K562 (cell line): ENCODE results near the gene INCA1. TPM values are rescaled to one million over a fixed set of nuclear protein-coding genes. Genes with fewer than 3 reads are reported as not detected.
A peak's percentile ranks its signal among the peaks of the same experiment; 100 is the strongest.

Source experiments
- BCOR ChIP-seq: fragments of 450-650 bp; IDR thresholded peaks from 2 replicates; pipeline ENCODE4 v1.6.1; 2016
- CBX8 ChIP-seq: fragments of 200-600 bp; sonication (generic); IDR thresholded peaks from 2 replicates; pipeline ENCODE4 v1.6.1; 2012; ENCODE audit warnings: borderline replicate concordance, mixed run types, low read depth, mild to moderate bottlenecking, moderate library complexity, mixed read lengths, low read length, control low read depth, inconsistent platforms; ENCODE audit not compliant: poor library complexity, severe bottlenecking; ENCODE audit errors: extremely low read depth
- CREB1 ChIP-seq, 2 experiments: sonication (generic) in 1 of 2; formaldehyde crosslinking in 1 of 2; IDR thresholded peaks; 2 replicates each; pipeline versions ENCODE4 v1.6.1 to v1.8.0; 2012 to 2022; ENCODE audit warnings: inconsistent platforms in 1 of 2, mild to moderate bottlenecking in 1 of 2, missing genetic modification reagents in 1 of 2, moderate library complexity in 1 of 2
- ETV6 ChIP-seq, 3 experiments: fragments of 150-350 bp in 1 of 3; sonication (generic) in 1 of 3; formaldehyde crosslinking in 1 of 3; IDR thresholded peaks; 2 replicates each; pipeline versions ENCODE4 v1.6.1 to v1.8.0; 2014 to 2022; ENCODE audit warnings: borderline replicate concordance in 2 of 3, low read depth in 2 of 3, antibody characterized with exemption in 1 of 3, low read length in 1 of 3, mild to moderate bottlenecking in 1 of 3, missing genetic modification reagents in 1 of 3
- HDAC3 ChIP-seq: fragments of 450-650 bp; IDR thresholded peaks from 2 replicates; pipeline ENCODE4 v1.6.1; 2018; ENCODE audit warnings: borderline replicate concordance, mild to moderate bottlenecking, moderate library complexity; ENCODE audit not compliant: partially characterized antibody
- HNRNPLL ChIP-seq: fragments of 200-400 bp; formaldehyde crosslinking; IDR thresholded peaks from 2 replicates; pipeline ENCODE4 v1.6.1; 2017; ENCODE audit warnings: low read length, low read depth, mild to moderate bottlenecking; ENCODE audit not compliant: poor library complexity, severe bottlenecking
- L3MBTL2 ChIP-seq: fragments of 450-650 bp; IDR thresholded peaks from 2 replicates; pipeline ENCODE4 v1.6.1; 2016; ENCODE audit warnings: mild to moderate bottlenecking, moderate library complexity
- LARP7 ChIP-seq: fragments of 450-650 bp; IDR thresholded peaks from 2 replicates; pipeline ENCODE4 v1.6.1; 2016
- TAF7 ChIP-seq: fragments of 450-650 bp; IDR thresholded peaks from 2 replicates; pipeline ENCODE4 v1.6.1; 2016; ENCODE audit warnings: missing genetic modification characterization, missing compliant biosample characterization
- ZKSCAN1 ChIP-seq: fragments of 150-350 bp; IDR thresholded peaks from 2 replicates; pipeline ENCODE4 v1.6.1; 2016; ENCODE audit warnings: low read depth, low read length
- ZNF695 ChIP-seq: fragments of 450-650 bp; formaldehyde crosslinking; IDR thresholded peaks from 2 replicates; pipeline ENCODE4 v1.4.0; 2020; ENCODE audit warnings: mild to moderate bottlenecking, moderate library complexity
- ZNF780A ChIP-seq: fragments of 250-450 bp; sonication (Bioruptor Pico); IDR thresholded peaks from 2 replicates; pipeline ENCODE4 v1.5.0; 2021; ENCODE audit warnings: mild to moderate bottlenecking
- polyA plus RNA-seq, 8 experiments: library from polyadenylated mRNA; depleted of rRNA in 4 of 8; stranded (reverse) in 5 of 8; unstranded in 3 of 8; fragments of >200 nt; fragmentation: Nextera tagmentation in 2 of 8; fragmentation: Illumina TruSeq in 1 of 8; extraction: Ambion mirVana in 2 of 8; extraction: Trizol in 1 of 8; gene quantifications; 2 replicates each; pipeline versions ENCODE4 v1.2.1 to v1.2.3, GENCODE V29; 2011 to 2014; ENCODE audit warnings: inconsistent platforms in 1 of 8, missing spikeins in 1 of 8
- total RNA-seq, 7 experiments: library from RNA; depleted of rRNA in 6 of 7; stranded (reverse); fragments of >200 nt in 6 of 7; fragmentation: Illumina TruSeq in 2 of 7; extraction: Trizol in 2 of 7; gene quantifications; 2 replicates each; pipeline versions ENCODE4 v1.2.1 to v1.2.3, GENCODE V29; 2011 to 2021; ENCODE audit warnings: low replicate concordance in 1 of 7
- TF ChIP-seq, protein P1 (sequence below), 3 experiments: fragments of 200-800 bp in 1 of 3; fragments of 250-450 bp in 1 of 3; fragments of 450-650 bp in 1 of 3; sonication (Bioruptor Pico) in 1 of 3; sonication (Bioruptor generic) in 1 of 3; formaldehyde crosslinking in 1 of 3; IDR thresholded peaks; 2 replicates each; pipeline versions ENCODE4 v1.6.1 to v1.8.0; 2016 to 2022; ENCODE audit warnings: mild to moderate bottlenecking in 2 of 3, missing genetic modification characterization in 2 of 3, missing compliant biosample characterization in 1 of 3, moderate library complexity in 1 of 3
- TF ChIP-seq, protein P2 (sequence below): sonication (generic); formaldehyde crosslinking; IDR thresholded peaks from 2 replicates; pipeline ENCODE4 v1.8.1; 2023; ENCODE audit warnings: mild to moderate bottlenecking, missing genetic modification reagents
- TF ChIP-seq, protein P3 (sequence below): fragments of 200-800 bp; sonication (Bioruptor generic); IDR thresholded peaks from 2 replicates; pipeline ENCODE4 v1.6.1; 2017; ENCODE audit warnings: missing genetic modification characterization, missing compliant biosample characterization
- TF ChIP-seq, protein P4 (sequence below): fragments of 250-450 bp; sonication (Bioruptor Pico); IDR thresholded peaks from 2 replicates; pipeline ENCODE4 v1.8.0; 2021; ENCODE audit warnings: mild to moderate bottlenecking, moderate library complexity

Gene INCA1
- total and polyA plus RNA-seq, 9 of the 15 experiments (the other 6 are each of a cell fraction or from before 2014, with no cell fraction given), result 0.08 to 0.50 (median 0.13) TPM; not detected in 4

DNA sequence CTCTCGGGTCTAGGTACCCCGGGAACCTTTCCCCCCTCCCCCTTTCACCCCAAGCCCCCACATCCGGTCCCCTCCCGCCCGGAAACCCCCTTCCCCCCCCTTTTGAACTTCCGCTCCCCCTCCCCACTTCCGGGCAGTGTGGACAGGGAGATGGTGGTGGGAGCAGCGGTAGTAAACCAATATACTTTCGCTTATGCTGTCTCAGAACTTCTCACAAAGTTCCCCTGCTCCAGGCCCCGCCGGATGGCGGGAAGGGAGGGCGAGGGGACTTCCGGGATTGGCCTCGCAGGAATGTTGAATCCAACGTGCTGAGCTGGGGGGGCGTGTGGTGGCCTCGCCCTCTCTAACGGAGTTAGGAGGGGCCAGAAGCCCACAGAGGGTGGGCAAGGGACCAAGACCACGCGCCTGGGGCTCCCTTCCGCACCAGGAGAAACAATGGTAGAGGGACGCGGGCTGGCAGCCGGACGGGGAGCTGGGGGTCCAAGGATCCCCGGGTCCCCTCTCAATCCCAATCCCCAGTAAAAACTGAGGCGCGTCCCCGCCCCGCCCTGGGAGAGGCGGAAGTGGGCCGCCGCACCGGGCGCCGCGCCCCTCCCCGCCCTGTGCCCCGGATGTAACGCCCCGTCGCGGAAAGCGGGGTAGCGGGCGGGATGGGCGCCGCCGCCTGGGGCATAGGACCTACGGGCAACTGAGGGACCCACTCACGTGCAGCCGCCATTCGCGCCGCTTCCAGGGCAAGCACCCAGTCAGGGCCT is 49.7 kb downstream of the INCA1 start (continued):
- TF ChIP-seq, protein P1, sequence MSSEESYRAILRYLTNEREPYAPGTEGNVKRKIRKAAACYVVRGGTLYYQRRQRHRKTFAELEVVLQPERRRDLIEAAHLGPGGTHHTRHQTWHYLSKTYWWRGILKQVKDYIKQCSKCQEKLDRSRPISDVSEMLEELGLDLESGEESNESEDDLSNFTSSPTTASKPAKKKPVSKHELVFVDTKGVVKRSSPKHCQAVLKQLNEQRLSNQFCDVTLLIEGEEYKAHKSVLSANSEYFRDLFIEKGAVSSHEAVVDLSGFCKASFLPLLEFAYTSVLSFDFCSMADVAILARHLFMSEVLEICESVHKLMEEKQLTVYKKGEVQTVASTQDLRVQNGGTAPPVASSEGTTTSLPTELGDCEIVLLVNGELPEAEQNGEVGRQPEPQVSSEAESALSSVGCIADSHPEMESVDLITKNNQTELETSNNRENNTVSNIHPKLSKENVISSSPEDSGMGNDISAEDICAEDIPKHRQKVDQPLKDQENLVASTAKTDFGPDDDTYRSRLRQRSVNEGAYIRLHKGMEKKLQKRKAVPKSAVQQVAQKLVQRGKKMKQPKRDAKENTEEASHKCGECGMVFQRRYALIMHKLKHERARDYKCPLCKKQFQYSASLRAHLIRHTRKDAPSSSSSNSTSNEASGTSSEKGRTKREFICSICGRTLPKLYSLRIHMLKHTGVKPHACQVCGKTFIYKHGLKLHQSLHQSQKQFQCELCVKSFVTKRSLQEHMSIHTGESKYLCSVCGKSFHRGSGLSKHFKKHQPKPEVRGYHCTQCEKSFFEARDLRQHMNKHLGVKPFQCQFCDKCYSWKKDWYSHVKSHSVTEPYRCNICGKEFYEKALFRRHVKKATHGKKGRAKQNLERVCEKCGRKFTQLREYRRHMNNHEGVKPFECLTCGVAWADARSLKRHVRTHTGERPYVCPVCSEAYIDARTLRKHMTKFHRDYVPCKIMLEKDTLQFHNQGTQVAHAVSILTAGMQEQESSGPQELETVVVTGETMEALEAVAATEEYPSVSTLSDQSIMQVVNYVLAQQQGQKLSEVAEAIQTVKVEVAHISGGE (CRISPR knock-in tag; IDR thresholded peaks at IDR 0.05), result peak in 1 of 3 experiments; percentile 56; a peak in 1 of 6 replicates
- TF ChIP-seq, protein P2, sequence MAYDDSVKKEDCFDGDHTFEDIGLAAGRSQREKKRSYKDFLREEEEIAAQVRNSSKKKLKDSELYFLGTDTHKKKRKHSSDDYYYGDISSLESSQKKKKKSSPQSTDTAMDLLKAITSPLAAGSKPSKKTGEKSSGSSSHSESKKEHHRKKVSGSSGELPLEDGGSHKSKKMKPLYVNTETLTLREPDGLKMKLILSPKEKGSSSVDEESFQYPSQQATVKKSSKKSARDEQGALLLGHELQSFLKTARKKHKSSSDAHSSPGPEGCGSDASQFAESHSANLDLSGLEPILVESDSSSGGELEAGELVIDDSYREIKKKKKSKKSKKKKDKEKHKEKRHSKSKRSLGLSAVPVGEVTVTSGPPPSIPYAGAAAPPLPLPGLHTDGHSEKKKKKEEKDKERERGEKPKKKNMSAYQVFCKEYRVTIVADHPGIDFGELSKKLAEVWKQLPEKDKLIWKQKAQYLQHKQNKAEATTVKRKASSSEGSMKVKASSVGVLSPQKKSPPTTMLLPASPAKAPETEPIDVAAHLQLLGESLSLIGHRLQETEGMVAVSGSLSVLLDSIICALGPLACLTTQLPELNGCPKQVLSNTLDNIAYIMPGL (CRISPR knock-in tag), result no peak
- TF ChIP-seq TAF7 (tag), result no peak
- no peak for TF ChIP-seq BCOR
- TF ChIP-seq L3MBTL2, result 0 out of 2 replicates have a peak, but pooled peaks have one; percentile 25
- TF ChIP-seq, protein P3, sequence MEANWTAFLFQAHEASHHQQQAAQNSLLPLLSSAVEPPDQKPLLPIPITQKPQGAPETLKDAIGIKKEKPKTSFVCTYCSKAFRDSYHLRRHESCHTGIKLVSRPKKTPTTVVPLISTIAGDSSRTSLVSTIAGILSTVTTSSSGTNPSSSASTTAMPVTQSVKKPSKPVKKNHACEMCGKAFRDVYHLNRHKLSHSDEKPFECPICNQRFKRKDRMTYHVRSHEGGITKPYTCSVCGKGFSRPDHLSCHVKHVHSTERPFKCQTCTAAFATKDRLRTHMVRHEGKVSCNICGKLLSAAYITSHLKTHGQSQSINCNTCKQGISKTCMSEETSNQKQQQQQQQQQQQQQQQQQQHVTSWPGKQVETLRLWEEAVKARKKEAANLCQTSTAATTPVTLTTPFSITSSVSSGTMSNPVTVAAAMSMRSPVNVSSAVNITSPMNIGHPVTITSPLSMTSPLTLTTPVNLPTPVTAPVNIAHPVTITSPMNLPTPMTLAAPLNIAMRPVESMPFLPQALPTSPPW (CRISPR knock-in tag), result peak; percentile 95
- no peak for TF ChIP-seq ZNF780A (CRISPR knock-in tag)
- TF ChIP-seq ETV6 (IDR thresholded peaks at IDR 0.05; ENCODE audit: borderline replicate concordance in 1 of 2, low read depth in 2 of 2, low read length in 1 of 2), result no peak
- TF ChIP-seq ETV6 (CRISPR knock-in tag; IDR thresholded peaks at IDR 0.05; ENCODE audit: borderline replicate concordance), result no peak
- TF ChIP-seq LARP7, result no peak
- TF ChIP-seq ZKSCAN1, result no peak
- no peak for TF ChIP-seq HNRNPLL
- no peak; the same call in 1 of the 2 replicates for TF ChIP-seq CREB1 (IDR thresholded peaks at IDR 0.05)
- TF ChIP-seq CREB1 (CRISPR knock-in tag; IDR thresholded peaks at IDR 0.05), result no peak
- TF ChIP-seq, protein P4, sequence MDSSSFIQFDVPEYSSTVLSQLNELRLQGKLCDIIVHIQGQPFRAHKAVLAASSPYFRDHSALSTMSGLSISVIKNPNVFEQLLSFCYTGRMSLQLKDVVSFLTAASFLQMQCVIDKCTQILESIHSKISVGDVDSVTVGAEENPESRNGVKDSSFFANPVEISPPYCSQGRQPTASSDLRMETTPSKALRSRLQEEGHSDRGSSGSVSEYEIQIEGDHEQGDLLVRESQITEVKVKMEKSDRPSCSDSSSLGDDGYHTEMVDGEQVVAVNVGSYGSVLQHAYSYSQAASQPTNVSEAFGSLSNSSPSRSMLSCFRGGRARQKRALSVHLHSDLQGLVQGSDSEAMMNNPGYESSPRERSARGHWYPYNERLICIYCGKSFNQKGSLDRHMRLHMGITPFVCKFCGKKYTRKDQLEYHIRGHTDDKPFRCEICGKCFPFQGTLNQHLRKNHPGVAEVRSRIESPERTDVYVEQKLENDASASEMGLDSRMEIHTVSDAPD, result no peak
- TF ChIP-seq HDAC3, result no peak
- no peak for TF ChIP-seq CBX8
- TF ChIP-seq ZNF695 (CRISPR knock-in tag), result no peak
